ENCODE data around the gene WLS. TPM values are rescaled to one million over a fixed set of nuclear protein-coding genes. Genes with fewer than 3 reads are reported as not detected.

Gene WLS
- total RNA-seq, 1 donor from 2014 or later, result 46.5 TPM

DNA sequence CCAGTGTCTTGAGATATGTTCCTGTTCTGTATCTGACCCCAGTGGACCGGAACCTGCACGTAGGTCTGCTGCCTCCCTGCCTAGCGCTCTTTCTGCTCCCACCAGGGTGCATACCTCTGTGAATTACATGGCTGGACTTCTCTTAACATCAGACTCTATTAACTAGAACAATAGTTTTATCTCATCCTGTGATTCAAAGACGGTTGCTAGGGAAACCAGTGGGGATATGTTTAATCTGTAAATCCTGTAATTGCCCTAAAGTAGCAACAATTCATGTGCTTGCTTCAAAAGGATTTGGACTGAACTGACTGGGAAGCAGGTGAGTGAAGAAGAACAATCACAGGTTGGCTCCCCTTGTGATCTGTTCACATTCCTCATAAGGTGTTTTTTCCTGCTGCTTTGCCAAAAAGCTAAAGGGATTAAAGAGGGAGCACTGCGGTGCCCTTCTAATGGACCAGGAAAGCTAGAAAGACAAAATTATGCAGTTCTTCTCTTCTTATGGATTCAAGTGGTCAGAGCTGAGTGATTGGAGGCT, 129.2 kb downstream of the WLS start:
- DNase-seq (ENCODE audit: low read depth), result no peak

DNA sequence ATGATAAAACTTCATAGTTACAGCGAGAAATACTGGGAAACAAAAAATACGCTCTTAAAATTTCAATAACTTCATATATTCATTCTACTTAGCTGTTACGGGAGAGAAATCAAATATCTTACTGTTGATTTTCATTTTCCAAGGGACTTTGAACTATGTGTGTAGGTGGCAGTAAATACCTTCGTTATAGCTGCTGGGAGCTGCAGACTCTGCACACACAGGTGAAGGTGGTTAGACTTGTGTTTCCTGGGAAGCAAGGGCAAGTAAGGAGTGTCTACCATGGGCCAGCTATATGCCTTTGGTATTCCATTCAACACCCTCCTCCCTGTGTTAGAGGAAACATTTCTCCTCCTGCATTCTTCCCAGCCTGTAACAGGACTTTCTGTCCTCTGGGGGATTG, 130.5 kb downstream of the WLS start:
- DNase-seq (ENCODE audit: low read depth), result no peak

DNA sequence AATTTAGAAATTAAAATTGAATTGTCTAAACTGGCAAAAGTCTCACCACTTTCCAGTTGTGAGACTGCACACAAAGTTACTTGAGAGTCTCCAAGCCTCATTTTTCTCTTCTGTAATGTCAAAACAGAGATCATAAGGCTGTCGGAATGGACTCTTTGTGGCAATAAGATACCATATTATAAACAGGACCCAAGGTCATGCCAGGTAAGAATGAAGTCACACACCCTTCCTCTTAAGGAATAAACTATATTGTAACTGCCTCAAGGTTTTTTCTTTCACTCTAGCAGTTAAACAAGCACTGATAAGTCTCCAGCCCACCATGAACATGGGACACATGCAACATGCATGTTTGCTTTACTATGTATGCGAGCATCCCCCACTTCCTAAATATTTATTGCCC, 131.8 kb downstream of the WLS start:
- DNase-seq (ENCODE audit: low read depth), result no peak

DNA sequence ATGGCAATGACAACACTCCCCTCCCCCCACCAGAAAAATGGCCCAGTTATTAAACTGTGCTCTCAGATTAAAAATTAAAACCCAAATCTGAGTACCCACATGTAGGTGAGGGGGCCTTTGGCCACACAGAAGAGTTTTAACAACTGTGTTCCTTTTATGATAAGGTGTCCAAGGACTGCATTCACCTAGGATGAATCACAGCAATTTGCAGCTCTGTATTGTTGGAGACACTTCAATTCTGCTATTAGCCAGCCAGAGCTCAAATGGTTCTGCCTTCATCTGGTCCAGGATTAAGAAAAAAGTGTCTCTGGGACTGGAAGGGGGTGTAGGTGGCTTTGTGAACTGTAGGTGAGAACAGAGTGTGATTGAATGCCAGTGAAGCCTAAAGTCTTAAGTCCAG, 138.6 kb downstream of the WLS start:
- DNase-seq (ENCODE audit: low read depth), result no peak

DNA sequence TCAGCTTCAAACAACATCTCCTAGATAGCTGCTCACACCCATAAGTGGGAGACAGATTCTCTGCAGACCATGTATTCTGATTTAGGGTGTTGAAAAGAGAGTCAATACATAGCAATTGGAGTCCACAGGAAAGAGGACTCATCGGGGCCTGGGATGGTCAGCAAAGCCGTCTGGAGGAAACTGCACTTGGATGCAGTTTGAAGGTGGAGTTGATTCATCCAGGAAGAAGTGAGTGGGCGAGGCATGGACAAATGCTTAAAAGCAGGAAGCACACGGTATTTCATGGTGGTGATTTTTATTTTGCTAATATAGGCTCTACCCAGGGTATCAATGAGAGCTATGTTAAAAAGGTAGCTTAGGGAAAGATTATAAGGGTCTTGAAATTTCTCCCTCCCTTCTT, 145.1 kb downstream of the WLS start:
- no peak for DNase-seq (ENCODE audit: low read depth)

GRCh38 chr1:68085752-68086151, 146.6 kb downstream of the WLS start:
- no peak for DNase-seq (ENCODE audit: low read depth)

DNA sequence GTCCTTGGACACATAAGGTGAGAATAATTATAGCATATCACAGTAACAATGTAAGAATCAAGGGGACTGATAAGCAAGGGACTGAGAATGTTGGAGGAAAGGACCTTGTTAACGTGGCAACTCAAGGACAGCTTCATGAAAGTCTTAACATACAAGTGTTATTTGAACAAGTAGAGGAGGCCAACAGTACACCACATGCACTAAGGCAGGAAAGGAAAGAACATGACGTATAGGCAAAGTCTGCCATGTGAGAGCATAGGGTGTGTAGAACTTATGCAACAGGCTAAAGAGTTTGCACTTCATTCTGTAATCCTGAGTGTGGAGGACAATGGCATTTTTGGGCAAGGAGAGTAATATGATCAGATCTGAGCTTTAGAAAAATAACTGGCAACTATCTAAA, 148.6 kb downstream of the WLS start:
- DNase-seq (ENCODE audit: low read depth), result no peak

DNA sequence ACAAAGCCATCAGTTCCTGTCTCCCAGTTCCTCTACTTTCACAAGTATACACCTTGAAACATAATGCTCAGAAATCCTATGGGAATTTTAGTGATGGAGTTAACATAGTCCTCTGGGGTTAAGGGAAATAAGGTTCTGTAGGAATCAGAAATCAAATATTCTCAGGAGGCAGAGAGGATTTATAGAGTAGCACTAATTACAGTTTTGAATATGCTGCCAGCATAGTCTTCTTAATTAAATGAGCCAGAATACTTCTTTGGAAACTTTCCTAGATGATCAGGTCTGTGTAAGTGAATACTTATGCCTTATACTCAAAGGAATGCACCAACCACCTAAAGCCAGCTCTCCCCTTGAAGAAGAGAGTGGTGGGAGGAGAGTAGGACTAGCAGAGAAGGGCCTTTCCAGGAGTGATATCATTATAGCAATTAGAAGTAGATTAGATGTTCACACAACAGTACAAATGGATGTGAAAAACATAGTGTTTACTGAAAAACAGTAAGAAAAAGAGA, 150.5 kb downstream of the WLS start:
- DNase-seq (ENCODE audit: low read depth), result no peak

- no peak for DNase-seq (ENCODE audit: low read depth)
These were observed 153.7 kb downstream of the WLS start for GRCh38 chr1:68078647-68079046.

MicroRNAs within 50 kb of the gene (microRNA counts, 767-probe panel; counts per million panel counts)
- microRNA hsa-miR-1262, result not detected

Small RNA genes lying within 50 kb of the gene (microRNA-seq; reads per million reads assigned to microRNA genes)
- 0.81 reads per million for gene MIR1262

Other genes starting within 250 kb of the WLS start
- 5.7 and 6.3 TPM in 2 replicates for gene DIRAS3, start 181.9 kb downstream of the WLS start, total RNA-seq
- gene RPE65, start 217.4 kb upstream of the WLS start, total RNA-seq, result 0.36 and 0.80 TPM in 2 replicates